Ovary (tissue), 3 donors: ENCODE results near the gene CAMK2D.

Experiments
- EP300 ChIP-seq: sonication (generic); formaldehyde crosslinking; IDR thresholded peaks from one replicate; pipeline ENCODE4 v1.6.1; 2017; ENCODE audit warnings: antibody characterized with exemption
- POLR2A ChIP-seq: fragments of 450-650 bp; IDR thresholded peaks from one replicate; pipeline ENCODE4 v1.6.1; 2017; ENCODE audit warnings: antibody characterized with exemption, mild to moderate bottlenecking, moderate library complexity
- TF ChIP-seq, protein P1 (sequence below), 3 donors: fragments of 450-650 bp in 2 of 3; fragments of 200-600 bp in 1 of 3; IDR thresholded peaks; one replicate each; pipeline versions ENCODE4 v1.5.1 to v1.8.0; 2016 to 2022; ENCODE audit warnings: antibody characterized with exemption in 3 of 3, mild to moderate bottlenecking in 1 of 3
- donor health status: DM: no; HTN: no; CAD: no.

GRCh38 chr4:113563691-113564378, 197.7 kb downstream of the CAMK2D start:
- TF ChIP-seq POLR2A (no peak), EP300 (no peak)
- TF ChIP-seq, protein P1, sequence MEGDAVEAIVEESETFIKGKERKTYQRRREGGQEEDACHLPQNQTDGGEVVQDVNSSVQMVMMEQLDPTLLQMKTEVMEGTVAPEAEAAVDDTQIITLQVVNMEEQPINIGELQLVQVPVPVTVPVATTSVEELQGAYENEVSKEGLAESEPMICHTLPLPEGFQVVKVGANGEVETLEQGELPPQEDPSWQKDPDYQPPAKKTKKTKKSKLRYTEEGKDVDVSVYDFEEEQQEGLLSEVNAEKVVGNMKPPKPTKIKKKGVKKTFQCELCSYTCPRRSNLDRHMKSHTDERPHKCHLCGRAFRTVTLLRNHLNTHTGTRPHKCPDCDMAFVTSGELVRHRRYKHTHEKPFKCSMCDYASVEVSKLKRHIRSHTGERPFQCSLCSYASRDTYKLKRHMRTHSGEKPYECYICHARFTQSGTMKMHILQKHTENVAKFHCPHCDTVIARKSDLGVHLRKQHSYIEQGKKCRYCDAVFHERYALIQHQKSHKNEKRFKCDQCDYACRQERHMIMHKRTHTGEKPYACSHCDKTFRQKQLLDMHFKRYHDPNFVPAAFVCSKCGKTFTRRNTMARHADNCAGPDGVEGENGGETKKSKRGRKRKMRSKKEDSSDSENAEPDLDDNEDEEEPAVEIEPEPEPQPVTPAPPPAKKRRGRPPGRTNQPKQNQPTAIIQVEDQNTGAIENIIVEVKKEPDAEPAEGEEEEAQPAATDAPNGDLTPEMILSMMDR (IDR thresholded peaks at IDR 0.05): no peak
